Lower leg skin (tissue), 4 donors: Measurements from ENCODE around the gene SCFD2. TPM values are rescaled to one million over a fixed set of nuclear protein-coding genes. Genes with fewer than 3 reads are reported as not detected.

ENCODE experiments used
- DNase-seq, 2 donors: peaks; one replicate each; pipeline ENCODE4 v3.0.0-alpha.2; 2019; ENCODE audit warnings: low spot score in 2 of 2
- H3K4me3 ChIP-seq: fragments of 200-600 bp; sonication (generic); 2 replicates; pipeline ENCODE4 v1.5.1; 2017; ENCODE audit warnings: mild to moderate bottlenecking, low read depth; ENCODE audit not compliant: poor library complexity, severe bottlenecking
- CTCF ChIP-seq, 3 donors: fragments of 450-650 bp; IDR thresholded peaks; one replicate each; pipeline ENCODE4 v1.5.1; 2016; ENCODE audit warnings: antibody characterized with exemption in 3 of 3, mild to moderate bottlenecking in 3 of 3, moderate library complexity in 2 of 3
- POLR2A ChIP-seq, 2 donors: fragments of 450-650 bp; IDR thresholded peaks; one replicate each; pipeline ENCODE4 v1.6.1; 2016 to 2017; ENCODE audit warnings: antibody characterized with exemption in 2 of 2, mild to moderate bottlenecking in 1 of 2, moderate library complexity in 1 of 2
- WGBS, 2 donors: methylation state at CpG; one replicate each; pipeline ENCODE4 v1.1.5; 2018; 5-methylcytosine and 5-hydroxymethylcytosine counted together
- intact Hi-C: fragments of 100-400 bp; cut with DNase I; formaldehyde crosslinking; loops from one replicate; pipeline ENCODE4 v1.15.0; 2023; ENCODE audit warnings: low total_unique reads
- total RNA-seq, 4 donors: library from RNA; depleted of rRNA; stranded (reverse); fragments of >200 nt; gene quantifications; one replicate each; pipeline ENCODE4 v1.1.0, GENCODE V29; 2016

SCFD2 gene
- total RNA-seq, 4 donors from 2014 or later = 13.6 to 23.3 (median 19.0) TPM

DNA sequence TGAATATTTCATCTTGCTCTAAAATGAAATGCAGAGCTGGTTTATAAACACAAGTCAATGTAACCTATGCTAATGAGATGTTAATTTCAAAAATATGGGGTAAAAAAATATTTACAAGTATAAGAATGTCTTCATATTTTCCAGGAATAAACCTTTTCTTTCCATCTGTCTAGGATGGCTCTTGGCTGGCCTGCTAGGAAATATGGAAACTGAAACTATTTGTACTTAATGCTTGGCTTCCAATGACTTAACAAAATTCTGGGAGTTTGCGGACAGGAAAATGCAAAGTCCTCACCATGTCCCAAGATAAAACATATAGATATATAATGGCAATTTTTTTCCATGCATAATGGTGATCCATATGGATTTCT lies 168.1 kb downstream of the SCFD2 start:
- TF ChIP-seq POLR2A (IDR thresholded peaks at IDR 0.05) = no peak
- TF ChIP-seq CTCF (IDR thresholded peaks at IDR 0.05) = no peak
- no peak overlapping the region for H3K4me3 ChIP-seq
- DNase-seq = no peak
- intact Hi-C loops = loop anchor here (10.0 kb wide), 1 partner anchor 1027 kb away; the partner anchor contains the start of gene PDGFRA
- WGBS, 2 donors = 74 to 88% methylated on average over 1 of the region's 1 CpG

DNA sequence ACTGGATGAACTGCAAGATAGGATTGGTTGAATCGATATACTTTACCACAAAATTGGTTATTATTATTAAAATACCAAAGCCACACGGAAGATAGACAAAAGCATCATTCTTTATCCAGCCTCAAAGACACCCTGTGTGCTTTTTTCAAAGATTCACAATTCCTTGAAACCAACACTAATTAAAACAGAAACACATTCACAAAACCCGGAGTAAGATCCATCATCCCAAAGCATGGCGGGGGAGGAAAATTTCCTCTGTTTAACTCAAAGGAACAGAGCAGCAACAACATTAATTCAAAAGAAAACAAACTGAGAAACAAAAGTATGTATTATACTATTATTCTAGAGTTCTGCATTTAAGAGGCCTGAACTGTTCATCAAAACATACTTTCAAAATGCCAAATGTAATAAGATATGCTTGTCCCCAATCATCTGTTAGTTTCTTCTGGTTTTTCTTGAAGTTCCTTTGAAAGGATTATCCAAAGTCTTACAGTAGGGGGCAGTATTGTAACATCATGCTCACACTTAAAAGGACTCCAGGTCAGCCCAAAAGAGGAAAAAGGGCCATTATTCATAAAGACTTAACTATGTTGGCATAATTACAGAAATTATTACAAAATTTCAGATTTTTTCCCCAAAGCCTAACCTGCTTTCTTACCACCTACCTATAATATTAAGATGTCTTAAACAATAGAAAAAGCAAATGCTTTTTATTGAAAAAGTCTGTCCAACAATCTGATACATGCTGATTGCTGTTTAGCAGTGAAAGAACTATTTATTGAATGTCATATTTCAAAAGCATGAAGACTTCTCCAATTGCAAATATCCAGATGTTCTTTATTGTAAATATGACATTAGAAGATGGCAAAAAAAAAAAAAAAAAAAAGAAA lies 168.7 kb downstream of the SCFD2 start:
- 52 to 54% methylated on average over 4 of the region's 4 CpGs for WGBS, 2 donors
- no peak overlapping the region for H3K4me3 ChIP-seq
- TF ChIP-seq POLR2A (IDR thresholded peaks at IDR 0.05) (no peak), CTCF (IDR thresholded peaks at IDR 0.05) (peak in 1 of 3 donors; percentile 23)
- DNase-seq = no peak
- intact Hi-C loops = loop anchor here (10.0 kb wide), 1 partner anchor 1028 kb away; the partner anchor contains the start of gene PDGFRA

- TF ChIP-seq CTCF (IDR thresholded peaks at IDR 0.05) (no peak), POLR2A (IDR thresholded peaks at IDR 0.05) (no peak)
- intact Hi-C loops = loop anchor here (10.0 kb wide), 1 partner anchor 1029 kb away; the partner anchor contains the start of gene PDGFRA
- 53 to 59% methylated on average over 7 of the region's 7 CpGs for WGBS, 2 donors
- no peak for DNase-seq
- H3K4me3 ChIP-seq = no peak overlapping the region
Measured at GRCh38 chr4:53195815-53196661, 169.8 kb downstream of the SCFD2 start.

GRCh38 chr4:53194727-53195126 lies 171.1 kb downstream of the SCFD2 start:
- no peak for DNase-seq
- WGBS, 2 donors = 92 to 96% methylated on average over 5 of the region's 5 CpGs
- intact Hi-C loops = loop anchor here (10.0 kb wide), 1 partner anchor 1030 kb away; the partner anchor contains the start of gene PDGFRA
- TF ChIP-seq CTCF (IDR thresholded peaks at IDR 0.05) (no peak), POLR2A (IDR thresholded peaks at IDR 0.05) (no peak)
- no peak overlapping the region for H3K4me3 ChIP-seq

DNA sequence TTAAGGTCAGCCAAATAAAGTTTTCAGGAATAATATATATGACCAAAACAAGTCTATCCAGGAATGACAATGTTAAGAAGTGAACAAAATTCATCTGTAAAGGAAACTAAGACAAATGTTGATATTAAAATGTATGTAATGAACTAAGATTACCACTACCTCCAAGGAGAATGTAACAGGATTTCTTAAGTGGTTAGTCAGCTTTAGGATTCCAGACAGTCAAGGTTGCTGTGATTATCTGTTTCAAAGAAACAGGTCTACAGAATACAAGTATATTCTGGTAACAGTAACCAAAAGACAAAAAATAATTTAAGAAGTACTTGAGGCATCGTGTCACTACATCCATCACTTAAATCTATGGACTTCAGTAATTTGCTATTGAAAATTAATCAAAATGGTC lies 172.8 kb downstream of the SCFD2 start:
- no peak overlapping the region for H3K4me3 ChIP-seq
- TF ChIP-seq POLR2A (IDR thresholded peaks at IDR 0.05) = no peak
- no peak for TF ChIP-seq CTCF (IDR thresholded peaks at IDR 0.05)
- WGBS, 2 donors = 88 to 100% methylated on average over 1 of the region's 1 CpG
- intact Hi-C loops = loop anchor here (10.0 kb wide), 1 partner anchor 1032 kb away; the partner anchor contains the start of gene PDGFRA
- no peak for DNase-seq
